OCI-LY7 (cell line): ENCODE measurements around the gene SERPINH1. TPM values are rescaled to one million over a fixed set of nuclear protein-coding genes. Genes with fewer than 3 reads are reported as not detected.

Experiments
- BruUV-seq: library from RNA; stranded (reverse); fragments of 400-500 nt; replicated peaks from 2 replicates; lab custom pipeline; 2021; lab: Mats Ljungman, UMichigan
- CTCF ChIA-PET: fragments of 300-600 bp; sonication (Branson Sonifier 250); formaldehyde crosslinking; loops from one replicate; lab custom pipeline; 2022; ENCODE audit warnings: antibody characterized with exemption; ENCODE audit not compliant: unreplicated experiment; lab: Charles Lee
- POLR2A ChIA-PET: fragments of 300-600 bp; sonication (Branson Sonifier 250); formaldehyde crosslinking; loops from one replicate; lab custom pipeline; 2022; ENCODE audit warnings: antibody characterized with exemption; lab: Charles Lee
- DNase-seq: peaks from one replicate; pipeline ENCODE4 v3.0.0-alpha.2; 2015; ENCODE audit warnings: low spot score
- H2AFZ ChIP-seq: fragments of 200-600 bp; sonication (generic), shearing (Covaris generic); 2 replicates; pipeline ENCODE4 v1.6.1; 2014; ENCODE audit warnings: mild to moderate bottlenecking, antibody characterized with exemption, low read length, moderate library complexity
- H3K27ac ChIP-seq: fragments of 200-600 bp; sonication (generic); 2 replicates; pipeline ENCODE4 v1.5.1; 2014; ENCODE audit warnings: mixed run types, low read depth, mild to moderate bottlenecking, moderate library complexity, low read length, inconsistent platforms; ENCODE audit not compliant: poor library complexity, severe bottlenecking
- H3K36me3 ChIP-seq: fragments of 200-600 bp; sonication (generic); 2 replicates; pipeline ENCODE4 v1.6.1; 2014; ENCODE audit warnings: mild to moderate bottlenecking, antibody characterized with exemption, low read length, moderate library complexity, mixed read lengths; ENCODE audit not compliant: insufficient read depth
- H3K4me1 ChIP-seq: fragments of 200-600 bp; sonication (generic); 2 replicates; pipeline ENCODE4 v1.5.1; 2014; ENCODE audit warnings: mild to moderate bottlenecking, low read length; ENCODE audit not compliant: insufficient read depth, poor library complexity, severe bottlenecking
- H3K4me2 ChIP-seq: fragments of 200-600 bp; sonication (generic); 2 replicates; pipeline ENCODE4 v1.6.1; 2014; ENCODE audit warnings: mild to moderate bottlenecking, low read length
- H3K4me3 ChIP-seq: fragments of 200-600 bp; sonication (generic); 2 replicates; pipeline ENCODE4 v1.5.1; 2014; ENCODE audit warnings: mild to moderate bottlenecking, low read depth, low read length; ENCODE audit not compliant: poor library complexity, severe bottlenecking
- H3K79me2 ChIP-seq: fragments of 200-600 bp; sonication (generic); 2 replicates; pipeline ENCODE4 v1.6.1; 2016; ENCODE audit warnings: low read depth, mild to moderate bottlenecking, low read length, moderate library complexity, mixed read lengths; ENCODE audit not compliant: insufficient read depth
- H3K9me2 ChIP-seq: fragments of 200-600 bp; sonication (generic); 2 replicates; pipeline ENCODE4 v1.6.1; 2016; ENCODE audit warnings: mild to moderate bottlenecking, low read length, mixed read lengths; ENCODE audit not compliant: insufficient read depth
- H3K9me3 ChIP-seq: fragments of 200-600 bp; sonication (generic); 2 replicates; pipeline ENCODE4 v1.6.1; 2014; ENCODE audit warnings: mild to moderate bottlenecking, mixed run types, low read length, mixed read lengths
- H4K20me1 ChIP-seq: fragments of 200-600 bp; sonication (generic); 2 replicates; pipeline ENCODE4 v1.6.1; 2014; ENCODE audit warnings: mild to moderate bottlenecking, antibody characterized with exemption, low read length, moderate library complexity, mixed read lengths; ENCODE audit not compliant: insufficient read depth
- EZH2phosphoT487 ChIP-seq: fragments of 200-600 bp; sonication (generic); IDR thresholded peaks from 2 replicates; pipeline ENCODE4 v1.6.1; 2018; ENCODE audit warnings: low read depth, borderline replicate concordance, mild to moderate bottlenecking, mixed run types, antibody characterized with exemption, low read length, moderate library complexity, mixed read lengths
- intact Hi-C: fragments of 100-400 bp; cut with micrococcal nuclease; formaldehyde crosslinking; loops from one replicate; pipeline ENCODE4 v1.10.0; 2022; ENCODE audit not compliant: unreplicated experiment
- total RNA-seq, 2 experiments: library from RNA; depleted of rRNA in 1 of 2; stranded (reverse); fragments of >200 nt in 1 of 2; shearing (Covaris generic) in 1 of 2; gene quantifications; 2 replicates each; pipeline ENCODE4 v1.2.3, GENCODE V29; 2014 to 2022
- TF ChIP-seq, protein P1 (sequence below): fragments of 200-600 bp; sonication (generic); conservative IDR thresholded peaks from 2 replicates; pipeline ENCODE4 v1.5.1; 2014; ENCODE audit warnings: mild to moderate bottlenecking, antibody characterized with exemption, low read length, moderate library complexity, mixed read lengths

Gene SERPINH1
- total RNA-seq, 2 experiments from 2014 or later: not detected

DNA sequence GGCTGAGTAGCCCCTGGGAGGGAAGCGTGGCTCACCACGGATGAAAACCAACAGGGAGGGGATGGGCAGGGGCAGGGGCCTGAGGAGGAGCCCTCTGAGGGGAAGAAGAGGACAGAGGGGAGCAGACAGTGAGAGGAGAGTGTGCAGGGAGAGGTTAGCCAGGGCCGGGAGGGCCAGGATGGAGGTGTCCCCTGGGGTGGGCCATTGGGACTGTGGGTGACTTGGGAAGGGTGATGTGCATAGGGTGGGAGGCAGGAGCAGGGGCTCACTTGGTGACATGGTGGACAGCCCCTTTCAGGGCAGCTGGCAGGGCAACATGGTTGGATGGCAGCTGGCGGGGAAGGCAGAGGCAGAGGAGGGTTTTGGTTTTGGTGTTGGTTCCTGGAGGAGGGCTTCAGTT lies 30.7 kb upstream of the SERPINH1 start:
- no peaks in the 10 kb centered on the region for H3K9me3 ChIP-seq
- no peak overlapping the region for H3K27ac ChIP-seq
- H3K9me2 ChIP-seq: no peaks in the 10 kb centered on the region
- no peaks in the 10 kb centered on the region for H3K36me3 ChIP-seq
- no peak for DNase-seq
- no TSS peak for BruUV-seq
- H2AFZ ChIP-seq: no peak overlapping the region
- no peaks in the 10 kb centered on the region for H3K79me2 ChIP-seq
- peaks cover 4% of the 10 kb centered on the region for H3K4me1 ChIP-seq
- CTCF ChIA-PET: interaction anchor here (1.7 kb wide), 1 partner anchor 86 kb away, joined by 3 read pairs; no protein-coding TSS in a partner anchor
- POLR2A ChIA-PET: no interaction called here
- TF ChIP-seq, protein P1, sequence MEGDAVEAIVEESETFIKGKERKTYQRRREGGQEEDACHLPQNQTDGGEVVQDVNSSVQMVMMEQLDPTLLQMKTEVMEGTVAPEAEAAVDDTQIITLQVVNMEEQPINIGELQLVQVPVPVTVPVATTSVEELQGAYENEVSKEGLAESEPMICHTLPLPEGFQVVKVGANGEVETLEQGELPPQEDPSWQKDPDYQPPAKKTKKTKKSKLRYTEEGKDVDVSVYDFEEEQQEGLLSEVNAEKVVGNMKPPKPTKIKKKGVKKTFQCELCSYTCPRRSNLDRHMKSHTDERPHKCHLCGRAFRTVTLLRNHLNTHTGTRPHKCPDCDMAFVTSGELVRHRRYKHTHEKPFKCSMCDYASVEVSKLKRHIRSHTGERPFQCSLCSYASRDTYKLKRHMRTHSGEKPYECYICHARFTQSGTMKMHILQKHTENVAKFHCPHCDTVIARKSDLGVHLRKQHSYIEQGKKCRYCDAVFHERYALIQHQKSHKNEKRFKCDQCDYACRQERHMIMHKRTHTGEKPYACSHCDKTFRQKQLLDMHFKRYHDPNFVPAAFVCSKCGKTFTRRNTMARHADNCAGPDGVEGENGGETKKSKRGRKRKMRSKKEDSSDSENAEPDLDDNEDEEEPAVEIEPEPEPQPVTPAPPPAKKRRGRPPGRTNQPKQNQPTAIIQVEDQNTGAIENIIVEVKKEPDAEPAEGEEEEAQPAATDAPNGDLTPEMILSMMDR: no peak
- TF ChIP-seq EZH2phosphoT487: no peak
- H4K20me1 ChIP-seq: no peaks in the 10 kb centered on the region
- intact Hi-C loops: no loop called here
- no peak overlapping the region for H3K4me3 ChIP-seq
- no peak overlapping the region for H3K4me2 ChIP-seq

- Histone ChIP-seq H3K79me2 (no peaks in the 10 kb centered on the region), H3K9me3 (no peaks in the 10 kb centered on the region), H3K36me3 (no peaks in the 10 kb centered on the region), H3K9me2 (no peaks in the 10 kb centered on the region), H4K20me1 (no peaks in the 10 kb centered on the region), H2AFZ (no peak overlapping the region), H3K4me2 (no peak overlapping the region), H3K4me1 (peaks cover 7% of the 10 kb centered on the region), H3K27ac (no peak overlapping the region), H3K4me3 (no peak overlapping the region)
- intact Hi-C loops: loop anchor here (1.0 kb wide), 2 partner anchors 87 to 144 kb away; no protein-coding TSS in a partner anchor
- BruUV-seq: no TSS peak
- CTCF ChIA-PET: interaction anchor here (1.7 kb wide), 1 partner anchor 87 kb away, joined by 3 read pairs; no protein-coding TSS in a partner anchor
- TF ChIP-seq EZH2phosphoT487: no peak
- TF ChIP-seq, protein P1: peak; percentile 94
- peak; percentile 79 for DNase-seq
- POLR2A ChIA-PET: interaction anchor here (0.6 kb wide), 1 partner anchor 9 kb away, joined by 3 read pairs; no protein-coding TSS in a partner anchor
These were observed 29.6 kb upstream of the SERPINH1 start for GRCh38 chr11:75532200-75533048.

- Histone ChIP-seq H3K9me2 (no peaks in the 10 kb centered on the region), H3K4me1 (peaks cover 12% of the 10 kb centered on the region), H3K27ac (no peak overlapping the region), H3K79me2 (no peaks in the 10 kb centered on the region), H3K9me3 (no peaks in the 10 kb centered on the region), H4K20me1 (no peaks in the 10 kb centered on the region), H3K4me2 (no peak overlapping the region), H3K4me3 (no peak overlapping the region), H2AFZ (no peak overlapping the region), H3K36me3 (no peaks in the 10 kb centered on the region)
- ChIA-PET CTCF (interaction anchor here (0.6 kb wide), 1 partner anchor 79 kb away, joined by 3 read pairs; no protein-coding TSS in a partner anchor), POLR2A (no interaction called here)
- no peak for DNase-seq
- intact Hi-C loops: no loop called here
- TF ChIP-seq, protein P1: no peak
- TF ChIP-seq EZH2phosphoT487: no peak
- BruUV-seq: no TSS peak
These were observed 28.2 kb upstream of the SERPINH1 start for GRCh38 chr11:75533896-75534258.
